Measurements from ENCODE around the gene UNG. TPM values are rescaled to one million over a fixed set of nuclear protein-coding genes. Genes with fewer than 3 reads are reported as not detected.

Gene UNG
- polyA plus RNA-seq, 1 of the 3 experiments (the other 2 are of a cell fraction): 33.2 TPM

GRCh38 chr12:109124878-109125648 is 27.7 kb downstream of the UNG start:
- Histone ChIP-seq H3K9me2 (no peaks in the 10 kb centered on the region), H3K27ac (ENCODE audit: low read depth in 2 of 2, low read length in 1 of 2) (no peak overlapping the region), H2AFZ (ENCODE audit: low read depth) (no peak overlapping the region), H3F3A (replicated peaks; ENCODE audit: insufficient read depth) (no peaks in the 10 kb centered on the region), H3K4me1 (ENCODE audit: control insufficient read depth in 1 of 2, insufficient read depth in 2 of 2, low read depth in 1 of 2, low read length in 1 of 2) (no peaks in the 10 kb centered on the region), H3K9ac (no peak overlapping the region), H3K27me3 (ENCODE audit: insufficient read depth) (no peaks in the 10 kb centered on the region), H3K36me3 (replicated peaks in 1 of 2; ENCODE audit: control insufficient read depth in 1 of 2, insufficient read depth in 2 of 2, low read length in 1 of 2) (no peaks in the 10 kb centered on the region), H3K9me3 (no peaks in the 10 kb centered on the region), H3K4me3 (ENCODE audit: low read depth in 2 of 2, low read length in 1 of 2) (no peak overlapping the region), H4K20me1 (ENCODE audit: insufficient read depth) (no peaks in the 10 kb centered on the region), H3K79me2 (ENCODE audit: insufficient read depth) (no peaks in the 10 kb centered on the region), H3K4me2 (no peak overlapping the region)
- ChIA-PET POLR2A (no interaction called here), CTCF (interaction anchor here (1.1 to 5.5 kb wide), 2 partner anchors 9 to 13 kb away, joined by 3 to 36 read pairs; no protein-coding TSS in a partner anchor)
- WGBS (ENCODE audit: low lambda C conversion rate): 76% methylated on average over 12 of the region's 12 CpGs
- no peak for DNase-seq
- TF ChIP-seq SIN3A (IDR thresholded peaks at IDR 0.05; ENCODE audit: borderline replicate concordance, low read depth, low read length) (no peak), NFIC (IDR thresholded peaks at IDR 0.05; ENCODE audit: borderline replicate concordance) (no peak)

DNA sequence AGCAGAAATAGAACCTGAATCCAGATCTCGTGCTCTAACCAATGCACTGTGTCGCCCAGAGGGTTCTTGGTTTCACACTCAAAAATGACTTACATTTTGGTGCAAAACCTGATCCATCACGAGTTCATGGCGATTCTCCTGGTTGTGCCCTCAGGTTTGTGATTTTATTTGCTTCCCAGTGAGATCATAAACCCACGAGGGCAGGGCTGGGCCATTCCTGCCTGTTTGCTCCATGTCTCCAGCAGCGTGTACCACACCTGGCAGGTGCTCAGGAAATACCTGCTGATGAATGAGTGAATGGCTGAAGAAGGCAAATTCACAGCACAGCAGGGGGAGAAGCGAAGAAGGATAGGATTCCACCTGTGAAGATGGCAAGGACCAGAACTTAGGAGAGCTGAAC is 28.4 kb downstream of the UNG start:
- no peaks in the 10 kb centered on the region for H3K36me3 ChIP-seq (replicated peaks in 1 of 2; ENCODE audit: control insufficient read depth in 1 of 2, insufficient read depth in 2 of 2, low read length in 1 of 2)
- no peak overlapping the region for H3K27ac ChIP-seq (ENCODE audit: low read depth in 2 of 2, low read length in 1 of 2)
- no peaks in the 10 kb centered on the region for H4K20me1 ChIP-seq (ENCODE audit: insufficient read depth)
- H3K9me2 ChIP-seq: no peaks in the 10 kb centered on the region
- no peaks in the 10 kb centered on the region for H3F3A ChIP-seq (replicated peaks; ENCODE audit: insufficient read depth)
- no peaks in the 10 kb centered on the region for H3K27me3 ChIP-seq (ENCODE audit: insufficient read depth)
- H3K4me2 ChIP-seq: no peak overlapping the region
- 75% methylated on average over 7 of the region's 7 CpGs for WGBS (ENCODE audit: low lambda C conversion rate)
- no peak overlapping the region for H3K9ac ChIP-seq
- ChIA-PET CTCF (interaction anchor here (1.4 kb wide), 1 partner anchor 15 kb away, joined by 4 read pairs; no protein-coding TSS in a partner anchor), POLR2A (no interaction called here)
- DNase-seq: no peak
- H3K4me1 ChIP-seq (ENCODE audit: control insufficient read depth in 1 of 2, insufficient read depth in 2 of 2, low read depth in 1 of 2, low read length in 1 of 2): no peaks in the 10 kb centered on the region; a peak in 1 of 4 replicates
- no peak for TF ChIP-seq RAD21 (IDR thresholded peaks at IDR 0.05; ENCODE audit: low read length)
- no peak for TF ChIP-seq ELF1 (IDR thresholded peaks at IDR 0.05)
- TF ChIP-seq, protein P1, sequence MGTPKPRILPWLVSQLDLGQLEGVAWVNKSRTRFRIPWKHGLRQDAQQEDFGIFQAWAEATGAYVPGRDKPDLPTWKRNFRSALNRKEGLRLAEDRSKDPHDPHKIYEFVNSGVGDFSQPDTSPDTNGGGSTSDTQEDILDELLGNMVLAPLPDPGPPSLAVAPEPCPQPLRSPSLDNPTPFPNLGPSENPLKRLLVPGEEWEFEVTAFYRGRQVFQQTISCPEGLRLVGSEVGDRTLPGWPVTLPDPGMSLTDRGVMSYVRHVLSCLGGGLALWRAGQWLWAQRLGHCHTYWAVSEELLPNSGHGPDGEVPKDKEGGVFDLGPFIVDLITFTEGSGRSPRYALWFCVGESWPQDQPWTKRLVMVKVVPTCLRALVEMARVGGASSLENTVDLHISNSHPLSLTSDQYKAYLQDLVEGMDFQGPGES (IDR thresholded peaks at IDR 0.05; ENCODE audit: low read depth, low read length): no peak
- TF ChIP-seq RFX5 (IDR thresholded peaks at IDR 0.05; ENCODE audit: low read length): no peak
- TF ChIP-seq GABPA (IDR thresholded peaks at IDR 0.05; ENCODE audit: low read depth): no peak
- no peak for TF ChIP-seq FOSL2 (IDR thresholded peaks at IDR 0.05; ENCODE audit: borderline replicate concordance, low read depth)
- TF ChIP-seq RCOR1 (IDR thresholded peaks at IDR 0.05; ENCODE audit: low read length): no peak
- no peak for TF ChIP-seq ZBTB33 (IDR thresholded peaks at IDR 0.05; ENCODE audit: borderline replicate concordance, low read depth)
- no peak for TF ChIP-seq CHD2 (IDR thresholded peaks at IDR 0.05; ENCODE audit: low read length, partially characterized antibody)
- TF ChIP-seq TEAD4 (IDR thresholded peaks at IDR 0.05; ENCODE audit: borderline replicate concordance, insufficient read depth): no peak
- no peak for TF ChIP-seq GATA2 (CRISPR knock-in tag; IDR thresholded peaks at IDR 0.05)
- TF ChIP-seq FOXM1 (IDR thresholded peaks at IDR 0.05; ENCODE audit: low read depth): no peak
- TF ChIP-seq NRF1 (IDR thresholded peaks at IDR 0.05; ENCODE audit: low read depth, low read length): no peak
- no peak for TF ChIP-seq TCF12 (IDR thresholded peaks at IDR 0.05)
- TF ChIP-seq EP300 (IDR thresholded peaks at IDR 0.05; ENCODE audit: borderline replicate concordance in 1 of 2, low read depth in 1 of 2, low read length in 1 of 2): no peak
- no peak for TF ChIP-seq SIN3A (IDR thresholded peaks at IDR 0.05; ENCODE audit: borderline replicate concordance, low read depth, low read length)
- no peak for TF ChIP-seq MAX (IDR thresholded peaks at IDR 0.05; ENCODE audit: low read depth)
- TF ChIP-seq RXRA (IDR thresholded peaks at IDR 0.05; ENCODE audit: borderline replicate concordance, low read depth): no peak
- no peak for TF ChIP-seq EZH2phosphoT487 (IDR thresholded peaks at IDR 0.05; ENCODE audit: borderline replicate concordance, low read depth)
- no peak for TF ChIP-seq MEF2A (IDR thresholded peaks at IDR 0.05; ENCODE audit: borderline replicate concordance, low read depth)
- no peak overlapping the region for H2AFZ ChIP-seq (ENCODE audit: low read depth)
- H3K9me3 ChIP-seq: no peaks in the 10 kb centered on the region
- no peaks in the 10 kb centered on the region for H3K79me2 ChIP-seq (ENCODE audit: insufficient read depth)
- no peak overlapping the region for H3K4me3 ChIP-seq (ENCODE audit: low read depth in 2 of 2, low read length in 1 of 2)

Data from SK-N-SH (cell line).